Measurements from ENCODE around the gene NFIA.

The NFIA gene

GRCh38 chr1:61447106-61447967, 365.0 kb downstream of the NFIA start:
- no peak overlapping the region for H3K4me3 ChIP-seq (ENCODE audit: low read depth, low read length)
- no peak overlapping the region for H3K27ac ChIP-seq (ENCODE audit: low read depth, low read length)
- H3K36me3 ChIP-seq (ENCODE audit: control insufficient read depth, insufficient read depth, low read length): no peaks in the 10 kb centered on the region
- H3K9ac ChIP-seq (ENCODE audit: low read depth, low read length): no peak overlapping the region
- H3K27me3 ChIP-seq (ENCODE audit: control insufficient read depth, insufficient read depth, low read length): no peaks in the 10 kb centered on the region; the same call in 1 of the 2 replicates
- peaks cover 6% of the 10 kb centered on the region for H3K4me1 ChIP-seq (ENCODE audit: control insufficient read depth, insufficient read depth, low read length)
- no peaks in the 10 kb centered on the region for H3K9me3 ChIP-seq (ENCODE audit: control insufficient read depth, insufficient read depth, low read length)

DNA sequence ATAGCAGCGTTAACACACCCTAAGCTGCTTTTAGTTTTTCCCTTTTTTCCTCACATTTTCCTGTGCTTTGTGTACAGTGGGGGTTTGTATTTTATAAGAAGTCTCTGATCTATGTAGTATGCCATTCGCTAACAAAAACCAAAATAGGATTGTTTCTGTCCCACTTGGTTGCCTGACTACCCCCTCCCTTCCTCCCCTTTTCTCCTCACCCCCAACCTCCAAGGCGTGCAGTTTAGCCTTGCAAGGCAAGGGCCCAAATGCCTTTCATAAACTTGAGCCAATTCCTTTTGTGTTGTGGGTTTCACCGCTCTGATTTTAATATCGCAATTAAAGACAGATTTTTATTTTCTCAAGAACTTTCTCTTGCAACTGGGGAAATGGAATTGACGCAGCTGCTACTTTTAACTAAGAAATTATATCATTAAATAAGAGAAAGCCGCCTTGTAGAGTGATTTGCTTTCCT, 365.6 kb downstream of the NFIA start:
- Histone ChIP-seq H3K9ac (ENCODE audit: low read depth, low read length) (no peak overlapping the region), H3K4me1 (ENCODE audit: control insufficient read depth, insufficient read depth, low read length) (peaks cover 12% of the 10 kb centered on the region)

GRCh38 chr1:61448914-61449313, 366.6 kb downstream of the NFIA start:
- Histone ChIP-seq H3K36me3 (ENCODE audit: control insufficient read depth, insufficient read depth, low read length) (no peaks in the 10 kb centered on the region), H3K9me3 (ENCODE audit: control insufficient read depth, insufficient read depth, low read length) (no peaks in the 10 kb centered on the region), H3K27ac (ENCODE audit: low read depth, low read length) (no peak overlapping the region), H3K4me3 (ENCODE audit: low read depth, low read length) (no peak overlapping the region), H3K27me3 (ENCODE audit: control insufficient read depth, insufficient read depth, low read length) (no peaks in the 10 kb centered on the region; the same call in 1 of the 2 replicates), H3K9ac (ENCODE audit: low read depth, low read length) (no peak overlapping the region), H3K4me1 (ENCODE audit: control insufficient read depth, insufficient read depth, low read length) (peaks cover 18% of the 10 kb centered on the region)

More for the DNA sequence above, 365.6 kb downstream of the NFIA start:
- Histone ChIP-seq H3K27ac (ENCODE audit: low read depth, low read length) (no peak overlapping the region), H3K9me3 (ENCODE audit: control insufficient read depth, insufficient read depth, low read length) (no peaks in the 10 kb centered on the region), H3K4me3 (ENCODE audit: low read depth, low read length) (no peak overlapping the region), H3K27me3 (ENCODE audit: control insufficient read depth, insufficient read depth, low read length) (no peaks in the 10 kb centered on the region; the same call in 1 of the 2 replicates), H3K36me3 (ENCODE audit: control insufficient read depth, insufficient read depth, low read length) (no peaks in the 10 kb centered on the region)

- Histone ChIP-seq H3K27me3 (ENCODE audit: control insufficient read depth, insufficient read depth, low read length) (no peaks in the 10 kb centered on the region; the same call in 1 of the 2 replicates), H3K27ac (ENCODE audit: low read depth, low read length) (no peak overlapping the region), H3K9me3 (ENCODE audit: control insufficient read depth, insufficient read depth, low read length) (no peaks in the 10 kb centered on the region), H3K4me3 (ENCODE audit: low read depth, low read length) (no peak overlapping the region), H3K4me1 (ENCODE audit: control insufficient read depth, insufficient read depth, low read length) (peaks cover 19% of the 10 kb centered on the region), H3K9ac (ENCODE audit: low read depth, low read length) (no peak overlapping the region), H3K36me3 (ENCODE audit: control insufficient read depth, insufficient read depth, low read length) (no peaks in the 10 kb centered on the region)
These were observed 367.0 kb downstream of the NFIA start for GRCh38 chr1:61449410-61449809.

- H3K27ac ChIP-seq (ENCODE audit: low read depth, low read length): no peak overlapping the region
- no peaks in the 10 kb centered on the region for H3K36me3 ChIP-seq (ENCODE audit: control insufficient read depth, insufficient read depth, low read length)
- peaks cover 20% of the 10 kb centered on the region for H3K4me1 ChIP-seq (ENCODE audit: control insufficient read depth, insufficient read depth, low read length)
- H3K4me3 ChIP-seq (ENCODE audit: low read depth, low read length): no peak overlapping the region
- no peaks in the 10 kb centered on the region; the same call in 1 of the 2 replicates for H3K27me3 ChIP-seq (ENCODE audit: control insufficient read depth, insufficient read depth, low read length)
- H3K9me3 ChIP-seq (ENCODE audit: control insufficient read depth, insufficient read depth, low read length): no peaks in the 10 kb centered on the region
- no peak overlapping the region for H3K9ac ChIP-seq (ENCODE audit: low read depth, low read length)
These were observed 368.1 kb downstream of the NFIA start for GRCh38 chr1:61450454-61450853.

- no peaks in the 10 kb centered on the region for H3K36me3 ChIP-seq (ENCODE audit: control insufficient read depth, insufficient read depth, low read length)
- H3K4me3 ChIP-seq (ENCODE audit: low read depth, low read length): no peak overlapping the region
- H3K9ac ChIP-seq (ENCODE audit: low read depth, low read length): no peak overlapping the region
- no peaks in the 10 kb centered on the region for H3K9me3 ChIP-seq (ENCODE audit: control insufficient read depth, insufficient read depth, low read length)
- no peaks in the 10 kb centered on the region; the same call in 1 of the 2 replicates for H3K27me3 ChIP-seq (ENCODE audit: control insufficient read depth, insufficient read depth, low read length)
- no peak overlapping the region for H3K27ac ChIP-seq (ENCODE audit: low read depth, low read length)
- peaks cover 25% of the 10 kb centered on the region for H3K4me1 ChIP-seq (ENCODE audit: control insufficient read depth, insufficient read depth, low read length)
These were observed 368.7 kb downstream of the NFIA start for GRCh38 chr1:61450872-61451571.

DNA sequence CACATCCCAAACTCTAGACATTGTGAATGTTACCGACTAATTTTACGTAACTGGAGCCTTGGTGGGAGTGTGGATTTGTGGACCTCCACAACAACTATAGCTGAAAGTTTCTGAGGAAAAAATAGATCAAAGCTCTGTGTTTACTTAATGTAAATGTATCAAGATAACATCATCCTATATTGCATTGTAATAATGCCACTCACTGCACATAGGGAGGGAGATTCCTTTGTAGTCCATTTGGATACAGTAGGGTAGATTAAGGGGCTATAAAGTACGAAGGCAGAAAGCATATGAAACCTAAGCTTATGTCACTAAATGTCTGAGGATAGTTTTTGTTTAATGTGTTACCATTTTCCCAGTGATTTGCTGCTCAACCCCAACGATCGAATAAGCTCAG, 369.2 kb downstream of the NFIA start:
- no peaks in the 10 kb centered on the region for H3K36me3 ChIP-seq (ENCODE audit: control insufficient read depth, insufficient read depth, low read length)
- H3K9me3 ChIP-seq (ENCODE audit: control insufficient read depth, insufficient read depth, low read length): no peaks in the 10 kb centered on the region
- no peak overlapping the region for H3K27ac ChIP-seq (ENCODE audit: low read depth, low read length)
- H3K27me3 ChIP-seq (ENCODE audit: control insufficient read depth, insufficient read depth, low read length): no peaks in the 10 kb centered on the region; the same call in 1 of the 2 replicates
- H3K9ac ChIP-seq (ENCODE audit: low read depth, low read length): no peak overlapping the region
- H3K4me1 ChIP-seq (ENCODE audit: control insufficient read depth, insufficient read depth, low read length): peaks cover 25% of the 10 kb centered on the region
- no peak overlapping the region for H3K4me3 ChIP-seq (ENCODE audit: low read depth, low read length)

DNA sequence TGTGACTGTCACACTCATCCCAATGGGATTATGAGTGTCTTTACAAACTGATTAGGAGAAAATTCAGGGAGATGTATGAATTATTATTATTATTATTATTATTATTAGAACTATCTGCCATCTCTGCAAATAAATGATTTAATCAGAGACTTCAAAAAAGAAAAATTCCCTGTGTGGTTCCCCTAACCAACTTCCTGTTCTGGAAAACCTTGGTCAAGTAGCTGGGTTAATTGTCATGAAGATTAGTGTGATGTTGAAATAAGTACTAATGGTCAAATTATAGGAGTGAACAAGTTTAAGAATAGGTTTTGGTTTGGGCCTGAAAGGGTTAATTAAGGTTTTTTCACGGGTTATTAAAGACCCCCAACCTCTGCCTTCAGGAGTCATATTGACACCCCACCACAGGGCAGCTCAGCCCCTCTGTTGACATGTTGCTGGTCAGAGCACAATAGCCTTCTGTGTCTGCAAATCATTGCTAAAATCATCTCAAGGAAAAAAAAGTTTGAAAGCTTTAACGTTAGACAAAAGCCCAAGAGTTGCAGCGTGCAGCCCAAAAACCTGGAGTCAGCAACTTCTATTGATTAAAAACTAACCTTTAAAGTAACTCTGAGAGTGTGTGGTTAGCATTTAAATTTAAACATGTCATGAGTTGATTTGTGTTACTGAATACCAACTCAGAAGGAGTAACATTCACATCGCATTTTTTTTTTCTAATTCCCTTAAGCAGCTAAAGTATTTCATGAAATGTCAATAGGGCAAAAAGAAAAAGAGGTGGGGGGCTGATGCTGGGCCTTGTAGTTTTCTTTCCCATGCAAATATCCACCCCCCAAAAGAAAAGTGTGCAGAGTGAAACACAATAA, 370.0 kb downstream of the NFIA start:
- Histone ChIP-seq H3K9me3 (ENCODE audit: control insufficient read depth, insufficient read depth, low read length) (no peaks in the 10 kb centered on the region), H3K27me3 (ENCODE audit: control insufficient read depth, insufficient read depth, low read length) (no peaks in the 10 kb centered on the region; the same call in 1 of the 2 replicates), H3K36me3 (ENCODE audit: control insufficient read depth, insufficient read depth, low read length) (no peaks in the 10 kb centered on the region), H3K27ac (ENCODE audit: low read depth, low read length) (peak overlapping the region; percentile 66), H3K9ac (ENCODE audit: low read depth, low read length) (no peak overlapping the region; the same call in 1 of the 2 replicates), H3K4me1 (ENCODE audit: control insufficient read depth, insufficient read depth, low read length) (peaks cover 32% of the 10 kb centered on the region), H3K4me3 (ENCODE audit: low read depth, low read length) (no peak overlapping the region; the same call in 1 of the 2 replicates)

DNA sequence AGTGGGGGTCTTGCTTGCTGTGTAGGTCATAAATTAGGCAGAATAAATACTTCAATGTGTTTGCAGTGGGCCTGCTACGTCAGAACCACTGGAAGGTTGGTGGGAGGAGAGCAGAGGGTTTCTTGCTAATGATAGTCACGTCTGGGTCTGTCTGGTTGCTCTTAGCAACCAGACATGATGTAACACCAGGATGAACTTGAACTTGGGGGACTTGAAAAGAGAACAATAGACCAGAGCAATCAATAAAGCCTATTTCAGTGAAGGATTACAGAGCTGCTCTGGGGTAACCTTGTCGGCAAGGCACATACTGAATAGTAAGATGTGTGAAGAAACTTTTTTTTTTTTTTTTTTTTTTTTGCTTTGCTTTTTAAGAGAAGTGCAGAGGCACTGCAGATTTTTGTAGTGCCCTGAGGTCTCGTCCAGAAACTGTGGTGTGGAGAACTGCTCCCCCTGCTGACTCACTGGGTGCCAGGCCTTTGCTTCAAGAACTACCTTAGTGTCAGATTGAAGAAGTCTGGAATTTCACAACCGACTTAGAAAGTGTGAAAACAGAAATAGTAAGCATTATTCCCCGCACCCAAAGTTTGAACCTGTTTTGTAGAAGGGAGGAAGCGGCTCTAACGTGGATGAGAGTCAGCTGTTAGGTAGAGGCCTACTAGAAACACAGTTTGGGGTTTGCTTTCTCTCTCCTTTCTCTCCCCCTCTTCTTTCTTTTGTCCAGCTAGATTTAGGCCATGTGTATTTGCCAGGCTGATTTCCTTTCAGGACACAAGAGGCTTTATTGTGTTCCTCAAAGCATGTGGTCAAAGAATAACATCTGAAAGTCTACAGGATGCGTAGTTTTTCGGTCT, 371.0 kb downstream of the NFIA start:
- H3K36me3 ChIP-seq (ENCODE audit: control insufficient read depth, insufficient read depth, low read length): no peaks in the 10 kb centered on the region
- H3K9ac ChIP-seq (ENCODE audit: low read depth, low read length): no peak overlapping the region; the same call in 1 of the 2 replicates
- H3K27me3 ChIP-seq (ENCODE audit: control insufficient read depth, insufficient read depth, low read length): no peaks in the 10 kb centered on the region; the same call in 1 of the 2 replicates
- H3K9me3 ChIP-seq (ENCODE audit: control insufficient read depth, insufficient read depth, low read length): no peaks in the 10 kb centered on the region
- peaks cover 41% of the 10 kb centered on the region for H3K4me1 ChIP-seq (ENCODE audit: control insufficient read depth, insufficient read depth, low read length)
- peak overlapping the region; percentile 66 for H3K27ac ChIP-seq (ENCODE audit: low read depth, low read length)
- no peak overlapping the region; the same call in 1 of the 2 replicates for H3K4me3 ChIP-seq (ENCODE audit: low read depth, low read length)

DNA sequence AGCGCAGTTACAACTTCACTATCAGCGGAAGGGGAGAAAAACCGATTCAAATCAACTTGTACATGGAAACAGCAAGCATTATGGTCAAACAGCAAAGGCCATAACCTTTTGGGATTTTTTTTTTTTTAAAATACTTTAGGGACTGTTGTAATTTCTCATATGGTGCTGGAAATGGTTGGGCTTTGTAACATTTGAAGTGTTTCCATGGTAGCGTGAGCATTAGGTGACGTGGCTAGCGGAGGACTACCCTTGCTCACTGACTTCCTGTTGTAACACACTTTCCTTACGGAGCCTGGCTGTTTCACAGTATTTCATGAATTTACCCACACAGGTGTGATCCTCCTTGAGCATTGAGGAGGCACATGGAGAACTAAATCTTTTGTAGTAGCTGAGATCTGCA, 373.0 kb downstream of the NFIA start:
- no peaks in the 10 kb centered on the region for H3K9me3 ChIP-seq (ENCODE audit: control insufficient read depth, insufficient read depth, low read length)
- no peak overlapping the region for H3K27ac ChIP-seq (ENCODE audit: low read depth, low read length)
- peaks cover 60% of the 10 kb centered on the region for H3K4me1 ChIP-seq (ENCODE audit: control insufficient read depth, insufficient read depth, low read length)
- no peaks in the 10 kb centered on the region for H3K36me3 ChIP-seq (ENCODE audit: control insufficient read depth, insufficient read depth, low read length)
- H3K9ac ChIP-seq (ENCODE audit: low read depth, low read length): no peak overlapping the region
- no peaks in the 10 kb centered on the region for H3K27me3 ChIP-seq (ENCODE audit: control insufficient read depth, insufficient read depth, low read length)
- H3K4me3 ChIP-seq (ENCODE audit: low read depth, low read length): no peak overlapping the region
